HEK293 (cell line): ENCODE data around the gene CNTN4.
A peak's percentile ranks its signal among the peaks of the same experiment; 100 is the strongest.

Source experiments
- CTCF ChIA-PET: fragments of 350-600 bp; formaldehyde crosslinking; extraction: SDS; loops from one replicate; lab custom pipeline; 2021; ENCODE audit warnings: antibody characterized with exemption; lab: Yijun Ruan, JAX
- POLR2A ChIA-PET: fragments of 300-600 bp; formaldehyde crosslinking; extraction: SDS; loops from one replicate; lab custom pipeline; 2020; ENCODE audit warnings: antibody characterized with exemption, inconsistent platforms; lab: Yijun Ruan, JAX
- H3K27ac ChIP-seq: fragments of 200-500 bp; sonication (Bioruptor generic); 2 replicates; pipeline ENCODE4 v1.5.1; 2014; ENCODE audit warnings: low read depth, low read length, control low read depth, inconsistent platforms; ENCODE audit errors: extremely low read depth
- H3K36me3 ChIP-seq, 2 experiments: fragments of 200-500 bp in 1 of 2; sonication (Bioruptor generic) in 1 of 2; 1 replicate in 1 of 2; 2 replicates in 1 of 2; pipeline ENCODE4 v1.5.1; 2014 to 2017; ENCODE audit warnings: inconsistent platforms in 2 of 2, low read length in 2 of 2; ENCODE audit not compliant: control insufficient read depth in 2 of 2, insufficient read depth in 1 of 2
- H3K4me1 ChIP-seq: fragments of 200-500 bp; sonication (Bioruptor generic); 2 replicates; pipeline ENCODE4 v1.5.1; 2014; ENCODE audit warnings: mild to moderate bottlenecking, low read length, inconsistent platforms; ENCODE audit not compliant: control insufficient read depth, insufficient read depth
- H3K4me3 ChIP-seq: 2 replicates; pipeline ENCODE4 v1.5.1; 2011; ENCODE audit warnings: low read depth, mild to moderate bottlenecking, control low read depth, low read length, moderate library complexity
- H3K9me3 ChIP-seq: fragments of 200-500 bp; sonication (Bioruptor generic); 2 replicates; pipeline ENCODE4 v1.5.1; 2014; ENCODE audit warnings: low read depth, low read length, inconsistent platforms; ENCODE audit not compliant: control insufficient read depth, insufficient read depth
- KLF9 ChIP-seq: fragments of 450-650 bp; formaldehyde crosslinking; IDR thresholded peaks from 2 replicates; pipeline ENCODE4 v1.5.1; 2016; ENCODE audit warnings: missing biosample characterization, missing genetic modification characterization, low read depth
- MEIS1 ChIP-seq: sonication (generic); formaldehyde crosslinking; IDR thresholded peaks from 2 replicates; pipeline ENCODE4 v1.8.1; 2022; ENCODE audit warnings: missing genetic modification reagents, mild to moderate bottlenecking, borderline replicate concordance
- ZNF140 ChIP-seq: fragments of 450-650 bp; formaldehyde crosslinking; IDR thresholded peaks from 2 replicates; pipeline ENCODE4 v1.5.1; 2016; ENCODE audit warnings: missing biosample characterization, missing genetic modification characterization
- ZNF146 ChIP-seq: fragments of 450-650 bp; formaldehyde crosslinking; IDR thresholded peaks from 2 replicates; pipeline ENCODE4 v1.5.1; 2016; ENCODE audit warnings: missing biosample characterization, missing genetic modification characterization
- ZNF175 ChIP-seq: fragments of 450-650 bp; formaldehyde crosslinking; IDR thresholded peaks from 2 replicates; pipeline ENCODE4 v1.5.1; 2016; ENCODE audit warnings: missing biosample characterization, missing genetic modification characterization
- ZNF311 ChIP-seq: fragments of 450-650 bp; formaldehyde crosslinking; IDR thresholded peaks from 2 replicates; pipeline ENCODE4 v1.5.1; 2017; ENCODE audit warnings: missing biosample characterization, missing genetic modification characterization, borderline replicate concordance
- ZNF394 ChIP-seq: fragments of 450-650 bp; formaldehyde crosslinking; IDR thresholded peaks from 2 replicates; pipeline ENCODE4 v1.5.1; 2016; ENCODE audit warnings: missing biosample characterization, missing genetic modification characterization, mild to moderate bottlenecking, moderate library complexity, borderline replicate concordance
- ZNF426 ChIP-seq: fragments of 450-650 bp; formaldehyde crosslinking; IDR thresholded peaks from 2 replicates; pipeline ENCODE4 v1.5.1; 2017; ENCODE audit warnings: missing biosample characterization, missing genetic modification characterization, mild to moderate bottlenecking, inconsistent platforms, moderate library complexity
- ZNF501 ChIP-seq: fragments of 450-650 bp; formaldehyde crosslinking; IDR thresholded peaks from 2 replicates; pipeline ENCODE4 v1.5.1; 2016; ENCODE audit warnings: missing biosample characterization, missing genetic modification characterization
- ZNF549 ChIP-seq: fragments of 450-650 bp; IDR thresholded peaks from 2 replicates; pipeline ENCODE4 v1.5.1; 2018; ENCODE audit warnings: missing biosample characterization, missing genetic modification characterization, mild to moderate bottlenecking, inconsistent platforms, moderate library complexity
- ZNF670 ChIP-seq: fragments of 450-650 bp; formaldehyde crosslinking; IDR thresholded peaks from 2 replicates; pipeline ENCODE4 v1.5.1; 2016; ENCODE audit warnings: missing biosample characterization, missing genetic modification characterization, low read depth
- ZNF791 ChIP-seq: fragments of 450-650 bp; formaldehyde crosslinking; IDR thresholded peaks from 2 replicates; pipeline ENCODE4 v1.5.1; 2016; ENCODE audit warnings: missing biosample characterization, missing genetic modification characterization
- ZNF830 ChIP-seq: fragments of 450-650 bp; IDR thresholded peaks from 2 replicates; pipeline ENCODE4 v1.5.0; 2018; ENCODE audit warnings: missing biosample characterization, missing genetic modification characterization, low read depth, mild to moderate bottlenecking, moderate library complexity
- TF ChIP-seq, protein P1 (sequence below): fragments of 450-650 bp; formaldehyde crosslinking; IDR thresholded peaks from 2 replicates; pipeline ENCODE4 v1.5.1; 2016; ENCODE audit warnings: missing biosample characterization, missing genetic modification characterization
- TF ChIP-seq, protein P2 (sequence below): fragments of 450-650 bp; formaldehyde crosslinking; IDR thresholded peaks from 2 replicates; pipeline ENCODE4 v1.5.1; 2016; ENCODE audit warnings: missing biosample characterization, missing genetic modification characterization
- TF ChIP-seq, protein P3 (sequence below): fragments of 450-650 bp; formaldehyde crosslinking; IDR thresholded peaks from 2 replicates; pipeline ENCODE4 v1.5.0; 2017; ENCODE audit warnings: missing biosample characterization, missing genetic modification characterization, borderline replicate concordance
- TF ChIP-seq, protein P4 (sequence below): fragments of 450-650 bp; formaldehyde crosslinking; IDR thresholded peaks from 2 replicates; pipeline ENCODE4 v1.5.1; 2016; ENCODE audit warnings: missing biosample characterization, missing genetic modification characterization
- TF ChIP-seq, protein P5 (sequence below): fragments of 450-650 bp; formaldehyde crosslinking; IDR thresholded peaks from 2 replicates; pipeline ENCODE4 v1.5.1; 2016; ENCODE audit warnings: missing biosample characterization, missing genetic modification characterization, borderline replicate concordance
- TF ChIP-seq, protein P6 (sequence below): fragments of 450-650 bp; IDR thresholded peaks from 2 replicates; pipeline ENCODE4 v1.5.1; 2018; ENCODE audit warnings: missing biosample characterization, missing genetic modification characterization
- TF ChIP-seq, protein P7 (sequence below): fragments of 450-650 bp; formaldehyde crosslinking; IDR thresholded peaks from 2 replicates; pipeline ENCODE4 v1.5.1; 2016; ENCODE audit warnings: missing biosample characterization, missing genetic modification characterization

The CNTN4 gene

DNA sequence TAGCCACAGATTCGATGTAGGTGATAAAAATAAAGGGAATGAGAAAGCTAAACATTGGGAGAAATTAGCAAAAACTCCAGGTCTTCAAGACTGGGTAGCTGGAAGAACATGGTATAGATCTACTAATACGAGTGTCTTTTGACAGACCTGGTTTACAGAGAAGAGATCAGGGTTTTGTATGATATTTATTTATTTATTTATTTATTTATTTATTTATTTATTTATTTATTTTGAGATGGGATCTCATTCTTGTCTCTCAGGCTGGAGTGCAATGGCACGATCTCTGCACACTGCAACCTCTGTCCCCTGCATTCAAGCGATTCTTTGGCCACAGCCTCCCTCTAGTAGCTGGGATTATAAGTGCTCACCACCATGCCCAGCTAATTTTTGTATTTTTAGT is 448.4 kb downstream of the CNTN4 start (continued):
- TF ChIP-seq, protein P1, sequence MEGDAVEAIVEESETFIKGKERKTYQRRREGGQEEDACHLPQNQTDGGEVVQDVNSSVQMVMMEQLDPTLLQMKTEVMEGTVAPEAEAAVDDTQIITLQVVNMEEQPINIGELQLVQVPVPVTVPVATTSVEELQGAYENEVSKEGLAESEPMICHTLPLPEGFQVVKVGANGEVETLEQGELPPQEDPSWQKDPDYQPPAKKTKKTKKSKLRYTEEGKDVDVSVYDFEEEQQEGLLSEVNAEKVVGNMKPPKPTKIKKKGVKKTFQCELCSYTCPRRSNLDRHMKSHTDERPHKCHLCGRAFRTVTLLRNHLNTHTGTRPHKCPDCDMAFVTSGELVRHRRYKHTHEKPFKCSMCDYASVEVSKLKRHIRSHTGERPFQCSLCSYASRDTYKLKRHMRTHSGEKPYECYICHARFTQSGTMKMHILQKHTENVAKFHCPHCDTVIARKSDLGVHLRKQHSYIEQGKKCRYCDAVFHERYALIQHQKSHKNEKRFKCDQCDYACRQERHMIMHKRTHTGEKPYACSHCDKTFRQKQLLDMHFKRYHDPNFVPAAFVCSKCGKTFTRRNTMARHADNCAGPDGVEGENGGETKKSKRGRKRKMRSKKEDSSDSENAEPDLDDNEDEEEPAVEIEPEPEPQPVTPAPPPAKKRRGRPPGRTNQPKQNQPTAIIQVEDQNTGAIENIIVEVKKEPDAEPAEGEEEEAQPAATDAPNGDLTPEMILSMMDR (tag by site-specific recombination): no peak
- peak; percentile 63; the same call in 1 of the 2 replicates for TF ChIP-seq ZNF394 (tag by site-specific recombination)
- TF ChIP-seq ZNF791: no peak
- TF ChIP-seq, protein P2, sequence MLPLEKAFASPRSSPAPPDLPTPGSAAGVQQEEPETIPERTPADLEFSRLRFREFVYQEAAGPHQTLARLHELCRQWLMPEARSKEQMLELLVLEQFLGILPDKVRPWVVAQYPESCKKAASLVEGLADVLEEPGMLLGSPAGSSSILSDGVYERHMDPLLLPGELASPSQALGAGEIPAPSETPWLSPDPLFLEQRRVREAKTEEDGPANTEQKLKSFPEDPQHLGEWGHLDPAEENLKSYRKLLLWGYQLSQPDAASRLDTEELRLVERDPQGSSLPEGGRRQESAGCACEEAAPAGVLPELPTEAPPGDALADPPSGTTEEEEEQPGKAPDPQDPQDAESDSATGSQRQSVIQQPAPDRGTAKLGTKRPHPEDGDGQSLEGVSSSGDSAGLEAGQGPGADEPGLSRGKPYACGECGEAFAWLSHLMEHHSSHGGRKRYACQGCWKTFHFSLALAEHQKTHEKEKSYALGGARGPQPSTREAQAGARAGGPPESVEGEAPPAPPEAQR (tag by site-specific recombination): no peak
- TF ChIP-seq ZNF140 (tag by site-specific recombination): peak; percentile 46; the same call in 1 of the 2 replicates
- TF ChIP-seq ZNF175 (tag by site-specific recombination): no peak
- no peak for TF ChIP-seq ZNF146
- TF ChIP-seq ZNF549 (tag by site-specific recombination): no peak

DNA sequence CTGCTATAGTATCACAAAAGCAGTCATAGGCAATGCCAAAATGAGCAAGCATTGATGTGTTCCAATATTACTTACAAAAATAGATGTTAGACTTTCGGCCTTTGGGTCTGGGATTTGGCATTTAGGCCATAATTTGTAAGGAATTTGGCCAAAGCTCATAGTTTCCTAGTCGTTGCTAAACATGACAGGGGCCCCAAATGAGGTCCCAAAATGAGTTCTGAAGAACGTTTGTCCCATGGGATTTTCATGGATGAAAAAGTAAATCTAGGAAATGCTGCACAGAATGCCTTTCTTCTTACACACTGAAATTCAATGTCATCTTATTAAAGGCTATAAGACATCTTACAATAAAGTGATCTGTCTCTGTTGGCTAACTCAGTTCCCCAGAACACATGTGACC is 456.0 kb downstream of the CNTN4 start:
- Histone ChIP-seq H3K9me3 (no peaks in the 10 kb centered on the region), H3K27ac (no peak overlapping the region), H3K4me1 (no peaks in the 10 kb centered on the region), H3K36me3 (no peaks in the 10 kb centered on the region), H3K4me3 (no peak overlapping the region)
- TF ChIP-seq, protein P3, sequence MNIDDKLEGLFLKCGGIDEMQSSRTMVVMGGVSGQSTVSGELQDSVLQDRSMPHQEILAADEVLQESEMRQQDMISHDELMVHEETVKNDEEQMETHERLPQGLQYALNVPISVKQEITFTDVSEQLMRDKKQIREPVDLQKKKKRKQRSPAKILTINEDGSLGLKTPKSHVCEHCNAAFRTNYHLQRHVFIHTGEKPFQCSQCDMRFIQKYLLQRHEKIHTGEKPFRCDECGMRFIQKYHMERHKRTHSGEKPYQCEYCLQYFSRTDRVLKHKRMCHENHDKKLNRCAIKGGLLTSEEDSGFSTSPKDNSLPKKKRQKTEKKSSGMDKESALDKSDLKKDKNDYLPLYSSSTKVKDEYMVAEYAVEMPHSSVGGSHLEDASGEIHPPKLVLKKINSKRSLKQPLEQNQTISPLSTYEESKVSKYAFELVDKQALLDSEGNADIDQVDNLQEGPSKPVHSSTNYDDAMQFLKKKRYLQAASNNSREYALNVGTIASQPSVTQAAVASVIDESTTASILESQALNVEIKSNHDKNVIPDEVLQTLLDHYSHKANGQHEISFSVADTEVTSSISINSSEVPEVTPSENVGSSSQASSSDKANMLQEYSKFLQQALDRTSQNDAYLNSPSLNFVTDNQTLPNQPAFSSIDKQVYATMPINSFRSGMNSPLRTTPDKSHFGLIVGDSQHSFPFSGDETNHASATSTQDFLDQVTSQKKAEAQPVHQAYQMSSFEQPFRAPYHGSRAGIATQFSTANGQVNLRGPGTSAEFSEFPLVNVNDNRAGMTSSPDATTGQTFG: no peak
- TF ChIP-seq ZNF501: no peak
- no peak for TF ChIP-seq KLF9
- no peak for TF ChIP-seq ZNF670 (tag by site-specific recombination)
- no peak for TF ChIP-seq ZNF830
- TF ChIP-seq, protein P4, sequence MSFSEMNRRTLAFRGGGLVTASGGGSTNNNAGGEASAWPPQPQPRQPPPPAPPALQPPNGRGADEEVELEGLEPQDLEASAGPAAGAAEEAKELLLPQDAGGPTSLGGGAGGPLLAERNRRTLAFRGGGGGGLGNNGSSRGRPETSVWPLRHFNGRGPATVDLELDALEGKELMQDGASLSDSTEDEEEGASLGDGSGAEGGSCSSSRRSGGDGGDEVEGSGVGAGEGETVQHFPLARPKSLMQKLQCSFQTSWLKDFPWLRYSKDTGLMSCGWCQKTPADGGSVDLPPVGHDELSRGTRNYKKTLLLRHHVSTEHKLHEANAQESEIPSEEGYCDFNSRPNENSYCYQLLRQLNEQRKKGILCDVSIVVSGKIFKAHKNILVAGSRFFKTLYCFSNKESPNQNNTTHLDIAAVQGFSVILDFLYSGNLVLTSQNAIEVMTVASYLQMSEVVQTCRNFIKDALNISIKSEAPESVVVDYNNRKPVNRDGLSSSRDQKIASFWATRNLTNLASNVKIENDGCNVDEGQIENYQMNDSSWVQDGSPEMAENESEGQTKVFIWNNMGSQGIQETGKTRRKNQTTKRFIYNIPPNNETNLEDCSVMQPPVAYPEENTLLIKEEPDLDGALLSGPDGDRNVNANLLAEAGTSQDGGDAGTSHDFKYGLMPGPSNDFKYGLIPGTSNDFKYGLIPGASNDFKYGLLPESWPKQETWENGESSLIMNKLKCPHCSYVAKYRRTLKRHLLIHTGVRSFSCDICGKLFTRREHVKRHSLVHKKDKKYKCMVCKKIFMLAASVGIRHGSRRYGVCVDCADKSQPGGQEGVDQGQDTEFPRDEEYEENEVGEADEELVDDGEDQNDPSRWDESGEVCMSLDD: no peak
- TF ChIP-seq ZNF311: no peak
- no peak for TF ChIP-seq ZNF426 (tag by site-specific recombination)
- ChIA-PET POLR2A (no interaction called here), CTCF (no interaction called here)

DNA sequence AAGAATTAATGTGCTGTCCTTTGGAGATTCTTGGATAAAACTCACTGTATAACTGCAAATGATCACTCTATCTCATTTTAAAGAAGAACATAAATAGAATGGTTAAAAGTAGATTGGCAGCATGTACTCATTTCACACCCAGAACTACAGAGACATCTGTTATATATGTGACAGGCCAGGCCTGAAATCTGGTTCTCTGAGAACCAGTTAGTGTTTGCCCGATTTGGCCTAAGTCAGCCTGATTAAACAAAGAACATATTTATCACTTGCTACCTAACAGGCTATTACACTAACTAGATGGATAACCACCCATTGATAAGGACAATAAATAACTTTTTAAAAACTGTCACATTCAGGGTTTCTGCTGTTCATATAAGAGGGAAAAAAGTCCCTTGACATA is 460.1 kb downstream of the CNTN4 start:
- ChIA-PET CTCF (no interaction called here), POLR2A (no interaction called here)
- no peak overlapping the region for H3K27ac ChIP-seq
- no peaks in the 10 kb centered on the region for H3K9me3 ChIP-seq
- H3K36me3 ChIP-seq: no peaks in the 10 kb centered on the region
- no peak overlapping the region for H3K4me3 ChIP-seq
- no peaks in the 10 kb centered on the region for H3K4me1 ChIP-seq
- TF ChIP-seq, protein P5, sequence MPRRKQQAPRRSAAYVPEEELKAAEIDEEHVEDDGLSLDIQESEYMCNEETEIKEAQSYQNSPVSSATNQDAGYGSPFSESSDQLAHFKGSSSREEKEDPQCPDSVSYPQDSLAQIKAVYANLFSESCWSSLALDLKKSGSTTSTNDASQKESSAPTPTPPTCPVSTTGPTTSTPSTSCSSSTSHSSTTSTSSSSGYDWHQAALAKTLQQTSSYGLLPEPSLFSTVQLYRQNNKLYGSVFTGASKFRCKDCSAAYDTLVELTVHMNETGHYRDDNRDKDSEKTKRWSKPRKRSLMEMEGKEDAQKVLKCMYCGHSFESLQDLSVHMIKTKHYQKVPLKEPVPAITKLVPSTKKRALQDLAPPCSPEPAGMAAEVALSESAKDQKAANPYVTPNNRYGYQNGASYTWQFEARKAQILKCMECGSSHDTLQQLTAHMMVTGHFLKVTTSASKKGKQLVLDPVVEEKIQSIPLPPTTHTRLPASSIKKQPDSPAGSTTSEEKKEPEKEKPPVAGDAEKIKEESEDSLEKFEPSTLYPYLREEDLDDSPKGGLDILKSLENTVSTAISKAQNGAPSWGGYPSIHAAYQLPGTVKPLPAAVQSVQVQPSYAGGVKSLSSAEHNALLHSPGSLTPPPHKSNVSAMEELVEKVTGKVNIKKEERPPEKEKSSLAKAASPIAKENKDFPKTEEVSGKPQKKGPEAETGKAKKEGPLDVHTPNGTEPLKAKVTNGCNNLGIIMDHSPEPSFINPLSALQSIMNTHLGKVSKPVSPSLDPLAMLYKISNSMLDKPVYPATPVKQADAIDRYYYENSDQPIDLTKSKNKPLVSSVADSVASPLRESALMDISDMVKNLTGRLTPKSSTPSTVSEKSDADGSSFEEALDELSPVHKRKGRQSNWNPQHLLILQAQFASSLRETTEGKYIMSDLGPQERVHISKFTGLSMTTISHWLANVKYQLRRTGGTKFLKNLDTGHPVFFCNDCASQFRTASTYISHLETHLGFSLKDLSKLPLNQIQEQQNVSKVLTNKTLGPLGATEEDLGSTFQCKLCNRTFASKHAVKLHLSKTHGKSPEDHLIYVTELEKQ (tag by site-specific recombination): no peak
- TF ChIP-seq, protein P6, sequence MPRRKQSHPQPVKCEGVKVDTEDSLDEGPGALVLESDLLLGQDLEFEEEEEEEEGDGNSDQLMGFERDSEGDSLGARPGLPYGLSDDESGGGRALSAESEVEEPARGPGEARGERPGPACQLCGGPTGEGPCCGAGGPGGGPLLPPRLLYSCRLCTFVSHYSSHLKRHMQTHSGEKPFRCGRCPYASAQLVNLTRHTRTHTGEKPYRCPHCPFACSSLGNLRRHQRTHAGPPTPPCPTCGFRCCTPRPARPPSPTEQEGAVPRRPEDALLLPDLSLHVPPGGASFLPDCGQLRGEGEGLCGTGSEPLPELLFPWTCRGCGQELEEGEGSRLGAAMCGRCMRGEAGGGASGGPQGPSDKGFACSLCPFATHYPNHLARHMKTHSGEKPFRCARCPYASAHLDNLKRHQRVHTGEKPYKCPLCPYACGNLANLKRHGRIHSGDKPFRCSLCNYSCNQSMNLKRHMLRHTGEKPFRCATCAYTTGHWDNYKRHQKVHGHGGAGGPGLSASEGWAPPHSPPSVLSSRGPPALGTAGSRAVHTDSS (tag by site-specific recombination): no peak
- no peak for TF ChIP-seq MEIS1 (CRISPR knock-in tag)
- TF ChIP-seq, protein P7, sequence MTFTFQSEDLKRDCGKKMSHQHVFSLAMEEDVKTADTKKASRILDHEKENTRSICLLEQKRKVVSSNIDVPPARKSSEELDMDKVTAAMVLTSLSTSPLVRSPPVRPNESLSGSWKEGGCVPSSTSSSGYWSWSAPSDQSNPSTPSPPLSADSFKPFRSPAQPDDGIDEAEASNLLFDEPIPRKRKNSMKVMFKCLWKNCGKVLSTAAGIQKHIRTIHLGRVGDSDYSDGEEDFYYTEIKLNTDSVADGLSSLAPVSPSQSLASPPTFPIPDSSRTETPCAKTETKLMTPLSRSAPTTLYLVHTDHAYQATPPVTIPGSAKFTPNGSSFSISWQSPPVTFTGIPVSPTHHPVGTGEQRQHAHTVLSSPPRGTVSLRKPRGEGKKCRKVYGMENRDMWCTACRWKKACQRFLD (tag by site-specific recombination): no peak
